IMR-90 (cell line): Measurements from ENCODE around the gene ELFN1.

Source experiments
- BHLHE40 ChIP-seq: fragments of 150-350 bp; IDR thresholded peaks from 2 replicates; pipeline ENCODE4 v1.6.1; 2016; ENCODE audit warnings: mild to moderate bottlenecking, low read depth, low read length
- CHD1 ChIP-seq: IDR thresholded peaks from 2 replicates; pipeline ENCODE4 v1.6.1; 2012; ENCODE audit warnings: low read depth, low read length, improper control_type of control experiment
- MAZ ChIP-seq: IDR thresholded peaks from 2 replicates; pipeline ENCODE4 v1.6.1; 2012; ENCODE audit warnings: low read depth, mild to moderate bottlenecking, low read length, improper control_type of control experiment, moderate library complexity, borderline replicate concordance
- MXI1 ChIP-seq: IDR thresholded peaks from 2 replicates; pipeline ENCODE4 v1.6.1; 2012; ENCODE audit warnings: low read depth, mild to moderate bottlenecking, low read length, moderate library complexity, borderline replicate concordance
- NFE2L2 ChIP-seq: fragments of 150-350 bp; IDR thresholded peaks from 2 replicates; pipeline ENCODE4 v1.6.1; 2016; ENCODE audit warnings: low read depth, mild to moderate bottlenecking, low read length
- POLR2A ChIP-seq: IDR thresholded peaks from 2 replicates; pipeline ENCODE4 v1.6.1; 2012; ENCODE audit warnings: mild to moderate bottlenecking, low read depth, low read length
- RAD21 ChIP-seq: IDR thresholded peaks from 2 replicates; pipeline ENCODE4 v1.6.1; 2012; ENCODE audit warnings: low read length, improper control_type of control experiment
- RFX5 ChIP-seq: IDR thresholded peaks from 2 replicates; pipeline ENCODE4 v1.8.0; 2012; ENCODE audit warnings: low read depth, mild to moderate bottlenecking, low read length, moderate library complexity
- TF ChIP-seq, protein P1 (sequence below): conservative IDR thresholded peaks from 2 replicates; pipeline ENCODE4 v1.5.1; 2012; ENCODE audit warnings: mild to moderate bottlenecking, low read depth, low read length, improper control_type of control experiment
- TF ChIP-seq, protein P2 (sequence below): fragments of 150-350 bp; IDR thresholded peaks from 2 replicates; pipeline ENCODE4 v1.6.1; 2017; ENCODE audit warnings: mild to moderate bottlenecking, antibody characterized with exemption, low read length, low read depth
- TF ChIP-seq, protein P3 (sequence below): fragments of 150-350 bp; IDR thresholded peaks from 2 replicates; pipeline ENCODE4 v1.6.1; 2016; ENCODE audit warnings: low read depth, mild to moderate bottlenecking, low read length, moderate library complexity, borderline replicate concordance

DNA sequence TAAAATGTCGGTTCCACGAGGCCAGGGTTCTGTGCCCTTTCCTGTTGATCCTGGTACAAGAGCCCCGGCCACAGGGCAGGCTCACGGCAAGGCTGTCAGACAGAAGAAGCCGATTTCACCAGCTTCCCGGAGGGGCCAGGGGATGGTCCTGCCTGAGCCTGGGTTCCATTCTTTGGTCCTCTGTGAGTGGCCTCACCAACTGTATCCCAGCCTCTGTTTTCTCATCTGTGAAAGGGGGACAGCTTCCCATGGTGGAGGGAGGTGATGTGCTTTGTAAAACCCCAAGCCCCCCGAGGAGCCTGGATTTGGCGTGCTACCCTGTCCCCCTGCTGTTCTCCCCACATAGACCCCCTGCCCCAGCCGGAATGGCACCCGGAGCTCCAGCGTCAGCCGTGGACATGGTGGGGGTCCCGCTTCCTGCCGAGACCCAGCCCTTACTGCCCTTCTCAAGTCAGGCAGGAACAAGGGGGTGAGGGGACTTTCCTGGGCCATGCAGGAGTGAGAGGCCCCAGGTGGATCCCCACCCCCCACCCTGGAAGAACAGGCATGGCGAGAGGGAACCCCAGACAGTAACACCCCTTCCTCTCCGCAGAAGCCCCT lies 28.3 kb upstream of the ELFN1 start:
- TF ChIP-seq POLR2A: no peak
- TF ChIP-seq, protein P1, sequence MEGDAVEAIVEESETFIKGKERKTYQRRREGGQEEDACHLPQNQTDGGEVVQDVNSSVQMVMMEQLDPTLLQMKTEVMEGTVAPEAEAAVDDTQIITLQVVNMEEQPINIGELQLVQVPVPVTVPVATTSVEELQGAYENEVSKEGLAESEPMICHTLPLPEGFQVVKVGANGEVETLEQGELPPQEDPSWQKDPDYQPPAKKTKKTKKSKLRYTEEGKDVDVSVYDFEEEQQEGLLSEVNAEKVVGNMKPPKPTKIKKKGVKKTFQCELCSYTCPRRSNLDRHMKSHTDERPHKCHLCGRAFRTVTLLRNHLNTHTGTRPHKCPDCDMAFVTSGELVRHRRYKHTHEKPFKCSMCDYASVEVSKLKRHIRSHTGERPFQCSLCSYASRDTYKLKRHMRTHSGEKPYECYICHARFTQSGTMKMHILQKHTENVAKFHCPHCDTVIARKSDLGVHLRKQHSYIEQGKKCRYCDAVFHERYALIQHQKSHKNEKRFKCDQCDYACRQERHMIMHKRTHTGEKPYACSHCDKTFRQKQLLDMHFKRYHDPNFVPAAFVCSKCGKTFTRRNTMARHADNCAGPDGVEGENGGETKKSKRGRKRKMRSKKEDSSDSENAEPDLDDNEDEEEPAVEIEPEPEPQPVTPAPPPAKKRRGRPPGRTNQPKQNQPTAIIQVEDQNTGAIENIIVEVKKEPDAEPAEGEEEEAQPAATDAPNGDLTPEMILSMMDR: no peak
- no peak for TF ChIP-seq MXI1
- TF ChIP-seq, protein P2, sequence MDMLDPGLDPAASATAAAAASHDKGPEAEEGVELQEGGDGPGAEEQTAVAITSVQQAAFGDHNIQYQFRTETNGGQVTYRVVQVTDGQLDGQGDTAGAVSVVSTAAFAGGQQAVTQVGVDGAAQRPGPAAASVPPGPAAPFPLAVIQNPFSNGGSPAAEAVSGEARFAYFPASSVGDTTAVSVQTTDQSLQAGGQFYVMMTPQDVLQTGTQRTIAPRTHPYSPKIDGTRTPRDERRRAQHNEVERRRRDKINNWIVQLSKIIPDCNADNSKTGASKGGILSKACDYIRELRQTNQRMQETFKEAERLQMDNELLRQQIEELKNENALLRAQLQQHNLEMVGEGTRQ: no peak
- TF ChIP-seq MAZ: no peak
- TF ChIP-seq NFE2L2: no peak
- TF ChIP-seq RAD21: no peak
- no peak for TF ChIP-seq CHD1
- no peak for TF ChIP-seq RFX5
- TF ChIP-seq, protein P3, sequence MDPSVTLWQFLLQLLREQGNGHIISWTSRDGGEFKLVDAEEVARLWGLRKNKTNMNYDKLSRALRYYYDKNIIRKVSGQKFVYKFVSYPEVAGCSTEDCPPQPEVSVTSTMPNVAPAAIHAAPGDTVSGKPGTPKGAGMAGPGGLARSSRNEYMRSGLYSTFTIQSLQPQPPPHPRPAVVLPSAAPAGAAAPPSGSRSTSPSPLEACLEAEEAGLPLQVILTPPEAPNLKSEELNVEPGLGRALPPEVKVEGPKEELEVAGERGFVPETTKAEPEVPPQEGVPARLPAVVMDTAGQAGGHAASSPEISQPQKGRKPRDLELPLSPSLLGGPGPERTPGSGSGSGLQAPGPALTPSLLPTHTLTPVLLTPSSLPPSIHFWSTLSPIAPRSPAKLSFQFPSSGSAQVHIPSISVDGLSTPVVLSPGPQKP: no peak
- TF ChIP-seq BHLHE40: no peak
